Activated B cell treated with CpG ODN at 0.5 μM for 24 hours (primary cell): Measurements from ENCODE around the gene CLTB. TPM values are rescaled to one million over a fixed set of nuclear protein-coding genes. Genes with fewer than 3 reads are reported as not detected.

Source experiments
- ATAC-seq: fragments of 200-7000 bp; cut with Tn5 transposase; one replicate; pipeline ENCODE4 v1.10.0; 2021; ENCODE audit warnings: low read depth, mild to moderate bottlenecking, moderate library complexity
- CTCF ChIA-PET: fragments of 350-600 bp; sonication (Branson Sonifier 250); formaldehyde crosslinking; loops from one replicate; lab custom pipeline; 2021; ENCODE audit warnings: antibody characterized with exemption; lab: Charles Lee
- POLR2A ChIA-PET: fragments of 350-600 bp; sonication (Branson Sonifier 250); formaldehyde crosslinking; loops from one replicate; lab custom pipeline; 2021; ENCODE audit warnings: antibody characterized with exemption; lab: Charles Lee
- DNase-seq: peaks from one replicate; pipeline ENCODE4 v3.0.0; 2022
- H3K27ac Mint-ChIP-seq: one replicate; pipeline ENCODE4 v1.8.0; 2020; ENCODE audit warnings: mixed read lengths
- H3K27me3 Mint-ChIP-seq: one replicate; pipeline ENCODE4 v1.8.0; 2021; ENCODE audit warnings: mixed read lengths
- H3K36me3 Mint-ChIP-seq: one replicate; pipeline ENCODE4 v1.8.0; 2021; ENCODE audit warnings: low read depth, mixed read lengths
- H3K4me1 Mint-ChIP-seq: one replicate; pipeline ENCODE4 v1.8.0; 2021; ENCODE audit warnings: mixed read lengths
- H3K4me3 Mint-ChIP-seq: one replicate; pipeline ENCODE4 v1.8.0; 2020; ENCODE audit warnings: mild to moderate bottlenecking, mixed read lengths
- H3K9me3 Mint-ChIP-seq: one replicate; pipeline ENCODE4 v1.8.0; 2020; ENCODE audit warnings: mixed read lengths
- intact Hi-C: fragments of 100-400 bp; cut with micrococcal nuclease; formaldehyde crosslinking; loops from one replicate; pipeline ENCODE4 v1.15.1; 2024
- total RNA-seq: library from RNA; stranded (reverse); gene quantifications from 2 replicates; pipeline ENCODE4 v1.2.3, GENCODE V29; 2022
- TF ChIP-seq, protein P1 (sequence below): fragments of 200-600 bp; IDR thresholded peaks from one replicate; pipeline ENCODE4 v1.8.0; 2022; ENCODE audit warnings: antibody characterized with exemption, mild to moderate bottlenecking

CLTB gene
- total RNA-seq, 1 donor from 2014 or later, result 29.5 TPM

DNA sequence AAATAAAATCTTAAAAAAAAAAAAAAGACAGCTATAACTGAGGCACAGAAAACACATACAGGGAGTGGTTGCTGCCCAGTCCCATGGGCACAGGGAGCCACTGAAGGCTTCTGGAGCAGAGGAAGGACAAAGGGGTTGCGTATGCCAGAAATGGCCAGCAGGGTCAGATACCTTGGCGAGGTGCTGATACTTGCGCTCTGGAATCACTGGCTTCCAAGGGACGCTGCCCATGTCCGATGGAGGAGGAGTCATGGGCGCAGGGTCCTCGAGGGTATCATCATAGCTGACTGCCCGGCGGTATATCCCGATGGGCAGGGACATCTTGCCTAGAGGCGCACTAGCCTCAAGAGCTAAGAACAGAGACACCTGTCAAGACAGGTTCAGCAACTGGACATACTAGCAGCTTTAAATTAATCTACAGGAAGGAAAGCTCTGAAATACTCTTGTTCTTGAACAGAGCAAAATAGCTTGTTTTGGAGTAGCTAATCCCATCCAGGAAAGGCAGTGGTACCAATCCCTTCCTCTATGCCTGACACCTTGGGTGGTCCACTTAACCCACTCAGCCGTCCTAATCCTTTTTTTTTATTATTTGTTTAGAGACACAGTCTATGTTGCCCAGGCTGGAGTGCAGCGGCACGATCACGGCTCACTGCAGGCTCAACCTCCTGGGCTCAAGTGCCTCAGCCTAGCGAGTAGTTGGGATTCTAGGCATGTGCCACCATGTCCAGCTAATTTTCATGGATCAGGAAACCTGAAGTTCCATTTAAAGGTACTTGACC lies 60.8 kb downstream of the CLTB start:
- Mint-ChIP-seq H3K27me3 (no peaks in the 10 kb centered on the region), H3K36me3 (peaks cover 79% of the 10 kb centered on the region), H3K27ac (no peak overlapping the region), H3K9me3 (no peaks in the 10 kb centered on the region), H3K4me3 (no peak overlapping the region), H3K4me1 (peaks cover 23% of the 10 kb centered on the region)
- intact Hi-C loops, result no loop called here
- TF ChIP-seq, protein P1, sequence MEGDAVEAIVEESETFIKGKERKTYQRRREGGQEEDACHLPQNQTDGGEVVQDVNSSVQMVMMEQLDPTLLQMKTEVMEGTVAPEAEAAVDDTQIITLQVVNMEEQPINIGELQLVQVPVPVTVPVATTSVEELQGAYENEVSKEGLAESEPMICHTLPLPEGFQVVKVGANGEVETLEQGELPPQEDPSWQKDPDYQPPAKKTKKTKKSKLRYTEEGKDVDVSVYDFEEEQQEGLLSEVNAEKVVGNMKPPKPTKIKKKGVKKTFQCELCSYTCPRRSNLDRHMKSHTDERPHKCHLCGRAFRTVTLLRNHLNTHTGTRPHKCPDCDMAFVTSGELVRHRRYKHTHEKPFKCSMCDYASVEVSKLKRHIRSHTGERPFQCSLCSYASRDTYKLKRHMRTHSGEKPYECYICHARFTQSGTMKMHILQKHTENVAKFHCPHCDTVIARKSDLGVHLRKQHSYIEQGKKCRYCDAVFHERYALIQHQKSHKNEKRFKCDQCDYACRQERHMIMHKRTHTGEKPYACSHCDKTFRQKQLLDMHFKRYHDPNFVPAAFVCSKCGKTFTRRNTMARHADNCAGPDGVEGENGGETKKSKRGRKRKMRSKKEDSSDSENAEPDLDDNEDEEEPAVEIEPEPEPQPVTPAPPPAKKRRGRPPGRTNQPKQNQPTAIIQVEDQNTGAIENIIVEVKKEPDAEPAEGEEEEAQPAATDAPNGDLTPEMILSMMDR, result no peak
- POLR2A ChIA-PET, result interaction anchor here (0.5 kb wide), 1 partner anchor 770 kb away, joined by 6 read pairs; no protein-coding TSS in a partner anchor
- DNase-seq, result no peak
- ATAC-seq, result no peak
- CTCF ChIA-PET, result interaction anchor here (1.3 kb wide), 1 partner anchor 12 kb away, joined by 3 read pairs; no protein-coding TSS in a partner anchor

- Mint-ChIP-seq H3K9me3 (no peaks in the 10 kb centered on the region), H3K27ac (no peak overlapping the region), H3K4me3 (no peak overlapping the region), H3K36me3 (peaks cover 94% of the 10 kb centered on the region), H3K4me1 (peaks cover 17% of the 10 kb centered on the region), H3K27me3 (no peaks in the 10 kb centered on the region)
- POLR2A ChIA-PET, result interaction anchor here (2.5 kb wide), 1 partner anchor 8 kb away, joined by 20 read pairs; the partner anchor contains the start of gene KIAA1191
- intact Hi-C loops, result no loop called here
- TF ChIP-seq, protein P1, result no peak
- ATAC-seq (no peak), DNase-seq (no peak)
- CTCF ChIA-PET, result no interaction called here
These were observed 62.8 kb downstream of the CLTB start for GRCh38 chr5:176353533-176353932.

GRCh38 chr5:176352116-176352878 lies 64.0 kb downstream of the CLTB start:
- no peak for DNase-seq
- Mint-ChIP-seq H3K4me1 (peaks cover 14% of the 10 kb centered on the region), H3K9me3 (no peaks in the 10 kb centered on the region), H3K27ac (peak overlapping the region; percentile 61), H3K4me3 (no peak overlapping the region), H3K27me3 (no peaks in the 10 kb centered on the region), H3K36me3 (peaks cover 94% of the 10 kb centered on the region)
- TF ChIP-seq, protein P1, result no peak
- ChIA-PET POLR2A (interaction anchor here (2.5 kb wide), 1 partner anchor 9 kb away, joined by 20 read pairs; the partner anchor contains the start of gene KIAA1191), CTCF (no interaction called here)
- intact Hi-C loops, result no loop called here
- ATAC-seq, result peak; percentile 60

- H3K36me3 Mint-ChIP-seq, result peaks cover 94% of the 10 kb centered on the region
- intact Hi-C loops, result no loop called here
- no peak overlapping the region for H3K27ac Mint-ChIP-seq
- H3K4me1 Mint-ChIP-seq, result peaks cover 14% of the 10 kb centered on the region
- ChIA-PET CTCF (no interaction called here), POLR2A (no interaction called here)
- no peaks in the 10 kb centered on the region for H3K9me3 Mint-ChIP-seq
- ATAC-seq, result no peak
- no peaks in the 10 kb centered on the region for H3K27me3 Mint-ChIP-seq
- TF ChIP-seq, protein P1, result no peak
- no peak overlapping the region for H3K4me3 Mint-ChIP-seq
- DNase-seq, result no peak
These were observed 65.9 kb downstream of the CLTB start for GRCh38 chr5:176350416-176350815.
